ENCODE results near the gene DLGAP1.

DLGAP1 gene

DNA sequence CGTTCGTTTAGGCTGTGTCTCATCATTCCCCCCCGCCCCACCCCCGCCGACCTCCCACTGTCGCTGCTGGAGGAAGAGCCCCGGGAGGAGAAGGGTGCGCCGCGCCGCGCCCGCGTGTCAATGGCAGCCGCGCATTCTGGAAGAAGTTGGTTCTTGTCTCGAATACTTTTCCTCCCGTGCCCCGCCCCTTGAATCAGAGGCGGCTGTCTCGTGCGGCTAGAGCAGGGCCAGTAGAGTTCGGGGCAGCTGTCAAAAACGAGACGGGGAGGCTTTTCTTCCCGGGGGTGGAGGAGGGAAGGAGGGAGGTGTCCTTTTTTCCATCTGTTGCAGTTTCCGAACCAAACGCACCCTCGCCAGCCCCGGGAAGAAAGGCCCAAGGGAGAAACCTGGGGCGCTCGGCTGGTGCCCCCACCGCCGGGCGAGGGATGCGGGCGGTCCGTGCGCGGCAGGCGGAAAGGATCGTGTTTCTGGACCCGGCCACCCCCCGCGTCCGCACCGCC is 1005.5 kb downstream of the DLGAP1 start (continued):
- TF ChIP-seq ZNF366 (tag by site-specific recombination; conservative IDR thresholded peaks at IDR 0.05) (peak; percentile 75; the same call in 1 of the 2 replicates), ZBTB1 (tag by site-specific recombination; IDR thresholded peaks at IDR 0.05) (peak; percentile 13; the same call in 1 of the 2 replicates), KLF7 (tag by site-specific recombination; IDR thresholded peaks at IDR 0.05; ENCODE audit: borderline replicate concordance) (peak; percentile 51; the same call in 1 of the 2 replicates), ZNF274 (IDR thresholded peaks at IDR 0.05; ENCODE audit: low read length) (no peak), ZNF274 (tag by site-specific recombination; IDR thresholded peaks at IDR 0.05; ENCODE audit: borderline replicate concordance) (no peak), ZNF473 (tag by site-specific recombination; IDR thresholded peaks at IDR 0.05) (no peak), ZNF530 (tag by site-specific recombination; IDR thresholded peaks at IDR 0.05; ENCODE audit: low read depth) (no peak), TRIM28 (IDR thresholded peaks at IDR 0.05; ENCODE audit: borderline replicate concordance, low read length) (no peak), MEIS1 (CRISPR knock-in tag; IDR thresholded peaks at IDR 0.05; ENCODE audit: borderline replicate concordance) (no peak), OVOL3 (tag by site-specific recombination; IDR thresholded peaks at IDR 0.05) (no peak), ZBTB17 (tag by site-specific recombination; IDR thresholded peaks at IDR 0.05) (no peak), ZNF23 (tag by site-specific recombination; IDR thresholded peaks at IDR 0.05; ENCODE audit: borderline replicate concordance) (no peak), ZNF555 (tag by site-specific recombination; conservative IDR thresholded peaks at IDR 0.05) (no peak), ZNF302 (tag by site-specific recombination; IDR thresholded peaks at IDR 0.05; ENCODE audit: low read depth) (no peak), ZNF354C (tag by site-specific recombination; IDR thresholded peaks at IDR 0.05; ENCODE audit: borderline replicate concordance, low read depth) (no peak), ZNF777 (tag by site-specific recombination; IDR thresholded peaks at IDR 0.05; ENCODE audit: borderline replicate concordance) (no peak), ZNF510 (tag by site-specific recombination; IDR thresholded peaks at IDR 0.05; ENCODE audit: insufficient replicate concordance) (no peak), ZNF335 (tag by site-specific recombination; conservative IDR thresholded peaks at IDR 0.05) (no peak), SALL2 (tag by site-specific recombination; IDR thresholded peaks at IDR 0.05; ENCODE audit: borderline replicate concordance) (no peak), ZBTB7A (tag by site-specific recombination; IDR thresholded peaks at IDR 0.05; ENCODE audit: low read depth) (no peak)
- TF ChIP-seq, protein P1, sequence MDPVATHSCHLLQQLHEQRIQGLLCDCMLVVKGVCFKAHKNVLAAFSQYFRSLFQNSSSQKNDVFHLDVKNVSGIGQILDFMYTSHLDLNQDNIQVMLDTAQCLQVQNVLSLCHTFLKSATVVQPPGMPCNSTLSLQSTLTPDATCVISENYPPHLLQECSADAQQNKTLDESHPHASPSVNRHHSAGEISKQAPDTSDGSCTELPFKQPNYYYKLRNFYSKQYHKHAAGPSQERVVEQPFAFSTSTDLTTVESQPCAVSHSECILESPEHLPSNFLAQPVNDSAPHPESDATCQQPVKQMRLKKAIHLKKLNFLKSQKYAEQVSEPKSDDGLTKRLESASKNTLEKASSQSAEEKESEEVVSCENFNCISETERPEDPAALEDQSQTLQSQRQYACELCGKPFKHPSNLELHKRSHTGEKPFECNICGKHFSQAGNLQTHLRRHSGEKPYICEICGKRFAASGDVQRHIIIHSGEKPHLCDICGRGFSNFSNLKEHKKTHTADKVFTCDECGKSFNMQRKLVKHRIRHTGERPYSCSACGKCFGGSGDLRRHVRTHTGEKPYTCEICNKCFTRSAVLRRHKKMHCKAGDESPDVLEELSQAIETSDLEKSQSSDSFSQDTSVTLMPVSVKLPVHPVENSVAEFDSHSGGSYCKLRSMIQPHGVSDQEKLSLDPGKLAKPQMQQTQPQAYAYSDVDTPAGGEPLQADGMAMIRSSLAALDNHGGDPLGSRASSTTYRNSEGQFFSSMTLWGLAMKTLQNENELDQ (tag by site-specific recombination; IDR thresholded peaks at IDR 0.05; ENCODE audit: low read depth): no peak
- TF ChIP-seq, protein P2, sequence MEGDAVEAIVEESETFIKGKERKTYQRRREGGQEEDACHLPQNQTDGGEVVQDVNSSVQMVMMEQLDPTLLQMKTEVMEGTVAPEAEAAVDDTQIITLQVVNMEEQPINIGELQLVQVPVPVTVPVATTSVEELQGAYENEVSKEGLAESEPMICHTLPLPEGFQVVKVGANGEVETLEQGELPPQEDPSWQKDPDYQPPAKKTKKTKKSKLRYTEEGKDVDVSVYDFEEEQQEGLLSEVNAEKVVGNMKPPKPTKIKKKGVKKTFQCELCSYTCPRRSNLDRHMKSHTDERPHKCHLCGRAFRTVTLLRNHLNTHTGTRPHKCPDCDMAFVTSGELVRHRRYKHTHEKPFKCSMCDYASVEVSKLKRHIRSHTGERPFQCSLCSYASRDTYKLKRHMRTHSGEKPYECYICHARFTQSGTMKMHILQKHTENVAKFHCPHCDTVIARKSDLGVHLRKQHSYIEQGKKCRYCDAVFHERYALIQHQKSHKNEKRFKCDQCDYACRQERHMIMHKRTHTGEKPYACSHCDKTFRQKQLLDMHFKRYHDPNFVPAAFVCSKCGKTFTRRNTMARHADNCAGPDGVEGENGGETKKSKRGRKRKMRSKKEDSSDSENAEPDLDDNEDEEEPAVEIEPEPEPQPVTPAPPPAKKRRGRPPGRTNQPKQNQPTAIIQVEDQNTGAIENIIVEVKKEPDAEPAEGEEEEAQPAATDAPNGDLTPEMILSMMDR (tag by site-specific recombination; IDR thresholded peaks at IDR 0.05): no peak
- TF ChIP-seq, protein P3, sequence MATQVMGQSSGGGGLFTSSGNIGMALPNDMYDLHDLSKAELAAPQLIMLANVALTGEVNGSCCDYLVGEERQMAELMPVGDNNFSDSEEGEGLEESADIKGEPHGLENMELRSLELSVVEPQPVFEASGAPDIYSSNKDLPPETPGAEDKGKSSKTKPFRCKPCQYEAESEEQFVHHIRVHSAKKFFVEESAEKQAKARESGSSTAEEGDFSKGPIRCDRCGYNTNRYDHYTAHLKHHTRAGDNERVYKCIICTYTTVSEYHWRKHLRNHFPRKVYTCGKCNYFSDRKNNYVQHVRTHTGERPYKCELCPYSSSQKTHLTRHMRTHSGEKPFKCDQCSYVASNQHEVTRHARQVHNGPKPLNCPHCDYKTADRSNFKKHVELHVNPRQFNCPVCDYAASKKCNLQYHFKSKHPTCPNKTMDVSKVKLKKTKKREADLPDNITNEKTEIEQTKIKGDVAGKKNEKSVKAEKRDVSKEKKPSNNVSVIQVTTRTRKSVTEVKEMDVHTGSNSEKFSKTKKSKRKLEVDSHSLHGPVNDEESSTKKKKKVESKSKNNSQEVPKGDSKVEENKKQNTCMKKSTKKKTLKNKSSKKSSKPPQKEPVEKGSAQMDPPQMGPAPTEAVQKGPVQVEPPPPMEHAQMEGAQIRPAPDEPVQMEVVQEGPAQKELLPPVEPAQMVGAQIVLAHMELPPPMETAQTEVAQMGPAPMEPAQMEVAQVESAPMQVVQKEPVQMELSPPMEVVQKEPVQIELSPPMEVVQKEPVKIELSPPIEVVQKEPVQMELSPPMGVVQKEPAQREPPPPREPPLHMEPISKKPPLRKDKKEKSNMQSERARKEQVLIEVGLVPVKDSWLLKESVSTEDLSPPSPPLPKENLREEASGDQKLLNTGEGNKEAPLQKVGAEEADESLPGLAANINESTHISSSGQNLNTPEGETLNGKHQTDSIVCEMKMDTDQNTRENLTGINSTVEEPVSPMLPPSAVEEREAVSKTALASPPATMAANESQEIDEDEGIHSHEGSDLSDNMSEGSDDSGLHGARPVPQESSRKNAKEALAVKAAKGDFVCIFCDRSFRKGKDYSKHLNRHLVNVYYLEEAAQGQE (tag by site-specific recombination; IDR thresholded peaks at IDR 0.05): no peak
- TF ChIP-seq, protein P4, sequence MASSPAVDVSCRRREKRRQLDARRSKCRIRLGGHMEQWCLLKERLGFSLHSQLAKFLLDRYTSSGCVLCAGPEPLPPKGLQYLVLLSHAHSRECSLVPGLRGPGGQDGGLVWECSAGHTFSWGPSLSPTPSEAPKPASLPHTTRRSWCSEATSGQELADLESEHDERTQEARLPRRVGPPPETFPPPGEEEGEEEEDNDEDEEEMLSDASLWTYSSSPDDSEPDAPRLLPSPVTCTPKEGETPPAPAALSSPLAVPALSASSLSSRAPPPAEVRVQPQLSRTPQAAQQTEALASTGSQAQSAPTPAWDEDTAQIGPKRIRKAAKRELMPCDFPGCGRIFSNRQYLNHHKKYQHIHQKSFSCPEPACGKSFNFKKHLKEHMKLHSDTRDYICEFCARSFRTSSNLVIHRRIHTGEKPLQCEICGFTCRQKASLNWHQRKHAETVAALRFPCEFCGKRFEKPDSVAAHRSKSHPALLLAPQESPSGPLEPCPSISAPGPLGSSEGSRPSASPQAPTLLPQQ (tag by site-specific recombination; IDR thresholded peaks at IDR 0.05): no peak
- TF ChIP-seq, protein P5, sequence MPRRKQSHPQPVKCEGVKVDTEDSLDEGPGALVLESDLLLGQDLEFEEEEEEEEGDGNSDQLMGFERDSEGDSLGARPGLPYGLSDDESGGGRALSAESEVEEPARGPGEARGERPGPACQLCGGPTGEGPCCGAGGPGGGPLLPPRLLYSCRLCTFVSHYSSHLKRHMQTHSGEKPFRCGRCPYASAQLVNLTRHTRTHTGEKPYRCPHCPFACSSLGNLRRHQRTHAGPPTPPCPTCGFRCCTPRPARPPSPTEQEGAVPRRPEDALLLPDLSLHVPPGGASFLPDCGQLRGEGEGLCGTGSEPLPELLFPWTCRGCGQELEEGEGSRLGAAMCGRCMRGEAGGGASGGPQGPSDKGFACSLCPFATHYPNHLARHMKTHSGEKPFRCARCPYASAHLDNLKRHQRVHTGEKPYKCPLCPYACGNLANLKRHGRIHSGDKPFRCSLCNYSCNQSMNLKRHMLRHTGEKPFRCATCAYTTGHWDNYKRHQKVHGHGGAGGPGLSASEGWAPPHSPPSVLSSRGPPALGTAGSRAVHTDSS (tag by site-specific recombination; IDR thresholded peaks at IDR 0.05): no peak
- TF ChIP-seq, protein P6, sequence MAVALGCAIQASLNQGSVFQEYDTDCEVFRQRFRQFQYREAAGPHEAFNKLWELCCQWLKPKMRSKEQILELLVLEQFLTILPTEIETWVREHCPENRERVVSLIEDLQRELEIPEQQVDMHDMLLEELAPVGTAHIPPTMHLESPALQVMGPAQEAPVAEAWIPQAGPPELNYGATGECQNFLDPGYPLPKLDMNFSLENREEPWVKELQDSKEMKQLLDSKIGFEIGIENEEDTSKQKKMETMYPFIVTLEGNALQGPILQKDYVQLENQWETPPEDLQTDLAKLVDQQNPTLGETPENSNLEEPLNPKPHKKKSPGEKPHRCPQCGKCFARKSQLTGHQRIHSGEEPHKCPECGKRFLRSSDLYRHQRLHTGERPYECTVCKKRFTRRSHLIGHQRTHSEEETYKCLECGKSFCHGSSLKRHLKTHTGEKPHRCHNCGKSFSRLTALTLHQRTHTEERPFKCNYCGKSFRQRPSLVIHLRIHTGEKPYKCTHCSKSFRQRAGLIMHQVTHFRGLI (tag by site-specific recombination; IDR thresholded peaks at IDR 0.05): no peak
- TF ChIP-seq, protein P7, sequence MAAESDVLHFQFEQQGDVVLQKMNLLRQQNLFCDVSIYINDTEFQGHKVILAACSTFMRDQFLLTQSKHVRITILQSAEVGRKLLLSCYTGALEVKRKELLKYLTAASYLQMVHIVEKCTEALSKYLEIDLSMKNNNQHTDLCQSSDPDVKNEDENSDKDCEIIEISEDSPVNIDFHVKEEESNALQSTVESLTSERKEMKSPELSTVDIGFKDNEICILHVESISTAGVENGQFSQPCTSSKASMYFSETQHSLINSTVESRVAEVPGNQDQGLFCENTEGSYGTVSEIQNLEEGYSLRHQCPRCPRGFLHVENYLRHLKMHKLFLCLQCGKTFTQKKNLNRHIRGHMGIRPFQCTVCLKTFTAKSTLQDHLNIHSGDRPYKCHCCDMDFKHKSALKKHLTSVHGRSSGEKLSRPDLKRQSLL (tag by site-specific recombination; IDR thresholded peaks at IDR 0.05): no peak
